ENCODE measurements around the gene TNNT3. TPM values are rescaled to one million over a fixed set of nuclear protein-coding genes. Genes with fewer than 3 reads are reported as not detected.
A peak's percentile ranks its signal among the peaks of the same experiment; 100 is the strongest.

TNNT3 gene
- total RNA-seq, 4 donors from 2014 or later: 1.7 to 4.1 (median 2.6) TPM; not detected in 1

GRCh38 chr11:1930462-1930830, 10.9 kb downstream of the TNNT3 start:
- WGBS, 2 donors: 39 to 48% methylated on average over 9 of the region's 9 CpGs
- no peak for DNase-seq
- Histone ChIP-seq H3K9me3 (no peaks in the 10 kb centered on the region), H3K36me3 (no peaks in the 10 kb centered on the region), H3K4me3 (replicated peaks in 1 of 3) (no peak overlapping the region), H3K4me1 (no peaks in the 10 kb centered on the region), H3K27me3 (no peaks in the 10 kb centered on the region), H3K27ac (no peak overlapping the region)
- no peak for TF ChIP-seq POLR2A (IDR thresholded peaks at IDR 0.05)
- no peak for TF ChIP-seq CTCF (IDR thresholded peaks at IDR 0.05)
- intact Hi-C loops (cut with DNase I): no loop called here

- no peak for DNase-seq
- Histone ChIP-seq H3K27me3 (no peaks in the 10 kb centered on the region), H3K4me3 (replicated peaks in 1 of 3) (no peak overlapping the region), H3K36me3 (no peaks in the 10 kb centered on the region), H3K9me3 (no peaks in the 10 kb centered on the region), H3K27ac (peak overlapping the region in 1 of 3 donors; percentile 9), H3K4me1 (no peaks in the 10 kb centered on the region)
- intact Hi-C loops (cut with DNase I): no loop called here
- TF ChIP-seq CTCF (IDR thresholded peaks at IDR 0.05) (no peak), POLR2A (IDR thresholded peaks at IDR 0.05) (no peak)
- 55 to 68% methylated on average over 18 of the region's 18 CpGs for WGBS, 2 donors
Measured at GRCh38 chr11:1931341-1932104, 12.0 kb downstream of the TNNT3 start.

DNA sequence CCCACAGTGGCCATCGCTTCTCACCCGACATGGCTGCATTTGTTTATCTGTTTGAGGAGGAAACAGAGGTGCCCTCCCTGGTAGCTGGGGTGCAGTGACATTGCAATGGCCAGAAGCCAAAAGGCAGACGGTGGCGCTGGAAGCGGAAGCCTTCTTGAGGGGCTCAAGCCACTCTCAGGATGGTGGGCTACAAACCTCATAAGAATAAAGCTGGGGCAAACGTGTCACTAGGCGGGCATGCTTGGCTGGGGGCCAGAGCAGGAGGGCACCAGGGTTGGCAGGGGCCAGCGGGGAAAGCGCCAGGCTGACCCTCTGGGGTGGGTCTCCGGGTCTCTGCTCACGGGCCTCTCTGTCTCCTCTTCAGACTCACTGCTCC, 12.6 kb downstream of the TNNT3 start:
- Histone ChIP-seq H3K9me3 (no peaks in the 10 kb centered on the region), H3K27me3 (no peaks in the 10 kb centered on the region), H3K4me1 (no peaks in the 10 kb centered on the region), H3K4me3 (replicated peaks in 1 of 3) (no peak overlapping the region), H3K36me3 (no peaks in the 10 kb centered on the region), H3K27ac (peak overlapping the region in 1 of 3 donors; percentile 9)
- intact Hi-C loops (cut with DNase I): no loop called here
- 73 to 75% methylated on average over 11 of the region's 11 CpGs for WGBS, 2 donors
- TF ChIP-seq CTCF (IDR thresholded peaks at IDR 0.05): no peak
- TF ChIP-seq POLR2A (IDR thresholded peaks at IDR 0.05): no peak
- no peak for DNase-seq

DNA sequence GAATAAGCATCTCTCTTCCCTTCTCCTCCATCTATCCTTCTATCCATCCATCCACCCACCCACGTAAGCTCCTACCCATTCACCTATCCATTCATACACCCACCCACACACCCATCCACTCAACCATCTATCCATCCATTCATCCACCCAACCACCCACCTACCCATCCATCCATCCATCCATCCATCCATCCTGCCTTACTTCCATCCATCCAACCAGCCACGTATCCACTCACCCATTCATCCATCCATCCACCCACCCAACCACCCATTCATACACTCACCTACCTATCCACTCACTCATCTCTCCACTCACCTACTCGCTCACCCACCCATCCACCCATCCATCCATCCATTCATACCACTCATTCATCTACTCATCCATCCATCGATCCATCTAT, 13.2 kb downstream of the TNNT3 start:
- WGBS, 2 donors: 97 to 98% methylated on average over 4 of the region's 4 CpGs
- Histone ChIP-seq H3K4me3 (replicated peaks in 1 of 3) (no peak overlapping the region), H3K27ac (no peak overlapping the region), H3K4me1 (no peaks in the 10 kb centered on the region), H3K27me3 (no peaks in the 10 kb centered on the region), H3K9me3 (no peaks in the 10 kb centered on the region), H3K36me3 (no peaks in the 10 kb centered on the region)
- no peak for DNase-seq
- TF ChIP-seq POLR2A (IDR thresholded peaks at IDR 0.05) (no peak), CTCF (IDR thresholded peaks at IDR 0.05) (no peak)
- intact Hi-C loops (cut with DNase I): no loop called here

- no peak for DNase-seq
- Histone ChIP-seq H3K36me3 (no peaks in the 10 kb centered on the region), H3K27ac (no peak overlapping the region), H3K27me3 (no peaks in the 10 kb centered on the region), H3K9me3 (no peaks in the 10 kb centered on the region), H3K4me1 (no peaks in the 10 kb centered on the region), H3K4me3 (replicated peaks in 1 of 3) (no peak overlapping the region)
- intact Hi-C loops (cut with DNase I): loop anchor here (2.0 kb wide), 1 partner anchor 21 kb away; no protein-coding TSS in a partner anchor
- 77 to 79% methylated on average over 18 of the region's 18 CpGs for WGBS, 2 donors
- TF ChIP-seq CTCF (IDR thresholded peaks at IDR 0.05) (no peak), POLR2A (IDR thresholded peaks at IDR 0.05) (no peak)
Measured at GRCh38 chr11:1933416-1934334, 14.2 kb downstream of the TNNT3 start.

Measured in thyroid gland (tissue), 4 donors.